ENCODE data around the gene PPP1R2B.

PPP1R2B gene

DNA sequence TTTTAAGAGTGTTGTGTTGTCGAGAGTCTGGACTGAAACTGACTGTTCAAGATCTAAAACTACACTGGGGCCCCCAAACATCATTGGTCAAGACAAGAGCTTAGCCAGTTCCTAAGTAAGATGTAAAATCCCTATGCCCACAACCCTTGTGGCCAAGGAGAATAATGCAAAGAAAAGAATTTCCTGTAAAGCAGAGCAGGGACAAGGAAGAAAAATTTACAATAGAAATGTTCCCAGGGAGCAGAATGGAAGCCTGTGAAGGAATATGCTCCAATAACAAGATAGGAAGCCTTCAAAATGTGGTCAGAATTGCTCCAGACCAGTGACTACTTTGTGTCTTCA lies 20.4 kb downstream of the PPP1R2B start:
- FAIRE-seq (no peak), DNase-seq (ENCODE audit: insufficient read length, low spot score) (no peak)

DNA sequence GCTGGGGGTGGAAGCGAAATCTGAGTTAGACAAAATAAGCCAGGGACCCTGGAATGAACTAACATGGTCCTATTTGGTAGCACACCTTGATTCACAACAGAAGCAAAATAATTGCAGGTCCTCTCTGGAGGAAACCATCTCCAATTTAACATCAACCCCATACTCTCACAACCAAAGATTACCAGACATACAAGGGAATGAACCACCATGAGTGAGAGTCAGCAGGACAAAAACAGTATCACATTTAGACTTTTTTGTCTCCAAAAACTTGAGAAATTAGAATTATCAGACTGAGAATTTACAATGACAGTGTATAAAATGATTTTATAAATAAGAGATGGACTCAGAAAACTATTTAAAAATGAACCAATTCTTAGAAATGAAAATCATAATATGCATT lies 21.1 kb downstream of the PPP1R2B start:
- peak; percentile 23 for FAIRE-seq
- DNase-seq (ENCODE audit: insufficient read length, low spot score): no peak

DNA sequence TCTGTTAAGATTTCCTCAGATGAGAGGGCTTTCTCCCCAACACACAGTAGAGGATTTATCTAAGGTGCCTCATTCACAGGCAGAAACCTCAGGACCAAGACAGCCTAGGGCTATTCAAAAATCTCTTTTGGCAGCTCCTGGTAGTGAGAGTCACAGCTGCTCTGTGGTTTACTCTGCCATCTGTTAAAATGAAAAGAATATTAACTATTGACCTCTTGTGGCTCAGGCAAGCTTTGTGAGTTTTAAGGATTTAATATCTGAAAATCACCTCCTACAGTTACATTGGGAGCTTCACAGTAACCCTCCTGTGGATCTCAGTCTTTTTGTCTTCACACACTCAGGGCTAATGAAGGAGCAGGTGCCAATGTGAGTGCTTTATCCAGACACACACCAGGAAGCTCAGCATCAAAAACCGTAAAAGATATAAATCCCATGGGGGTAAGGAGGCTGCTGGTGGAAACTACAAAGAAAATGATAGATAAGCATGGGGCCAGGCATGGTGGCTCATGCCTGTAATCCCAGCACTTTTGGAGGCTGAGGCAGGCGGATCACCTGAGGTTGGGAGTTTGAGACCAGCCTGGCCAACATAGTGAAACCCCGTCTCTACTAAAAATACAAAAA lies 29.7 kb downstream of the PPP1R2B start:
- peak; percentile 36 for DNase-seq (ENCODE audit: insufficient read length, low spot score)
- peak; percentile 98 for FAIRE-seq

DNA sequence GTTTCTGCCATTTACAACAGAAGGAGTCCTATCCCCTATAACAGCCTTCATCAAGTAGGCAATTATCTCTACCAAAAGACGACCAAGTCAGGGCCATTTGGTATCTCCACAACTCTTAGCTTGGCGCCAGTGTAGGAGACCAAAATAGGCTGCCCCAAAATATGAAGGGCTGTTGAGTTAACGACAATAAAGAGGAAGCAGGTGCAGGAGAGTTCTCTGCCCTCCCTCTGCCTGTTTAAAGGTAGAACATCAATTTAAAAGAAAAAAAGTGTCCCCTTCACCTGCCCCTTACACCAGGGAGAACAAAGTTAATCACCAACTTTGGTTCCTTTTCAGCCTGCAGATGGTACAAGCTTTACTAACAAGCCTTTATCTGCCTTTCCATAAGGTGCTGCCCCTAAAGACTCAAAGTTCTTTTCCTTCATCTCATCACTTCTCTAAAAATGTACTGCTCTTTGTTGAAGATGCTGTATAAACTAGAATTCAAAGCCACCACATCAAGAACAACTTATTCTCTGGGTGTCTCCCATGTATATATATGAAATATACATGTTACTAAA lies 33.3 kb downstream of the PPP1R2B start:
- peak; percentile 62 for FAIRE-seq
- DNase-seq (ENCODE audit: insufficient read length, low spot score): peak; percentile 18

DNA sequence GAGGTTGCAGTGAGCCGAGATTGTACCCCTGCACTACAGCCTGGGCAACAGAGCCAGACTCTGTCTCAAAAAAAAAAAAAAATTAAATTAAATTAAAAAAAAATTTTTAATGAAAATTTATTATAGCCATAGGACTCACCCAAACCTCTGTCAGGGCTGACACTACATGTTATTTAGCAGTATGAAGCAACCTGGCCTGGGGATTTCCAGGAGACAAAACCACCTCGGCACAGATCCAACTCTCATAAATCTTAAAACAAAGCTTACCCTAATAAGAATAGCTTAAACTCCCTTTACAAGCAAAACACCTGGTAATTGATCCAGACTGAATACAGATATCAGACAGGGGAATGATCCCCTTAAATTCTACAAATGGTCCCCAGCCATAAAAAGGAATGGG lies 38.4 kb downstream of the PPP1R2B start:
- FAIRE-seq: no peak

DNA sequence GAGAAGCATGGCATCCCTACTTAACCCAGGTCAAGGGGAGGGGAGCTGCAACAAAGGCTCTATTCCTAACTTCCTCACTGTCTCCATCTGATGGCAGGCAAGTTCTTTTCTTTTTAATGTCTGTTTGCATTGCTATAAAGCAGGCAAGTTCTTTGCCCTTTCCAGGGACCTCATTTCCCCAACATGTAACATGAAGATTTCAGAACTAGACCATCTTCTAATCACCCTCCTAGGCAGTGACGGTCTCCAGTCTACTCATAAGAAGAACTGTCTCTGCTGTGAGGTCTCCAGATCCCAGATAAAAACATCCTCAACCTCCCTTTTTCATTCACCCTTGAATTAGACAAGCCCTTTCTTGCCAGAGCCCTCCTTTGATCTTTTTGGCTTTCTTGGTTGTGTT lies 42.1 kb downstream of the PPP1R2B start:
- no peak for DNase-seq (ENCODE audit: insufficient read length, low spot score)
- no peak for FAIRE-seq

More for the DNA sequence above, 38.4 kb downstream of the PPP1R2B start:
- no peak for DNase-seq (ENCODE audit: insufficient read length, low spot score)

DNA sequence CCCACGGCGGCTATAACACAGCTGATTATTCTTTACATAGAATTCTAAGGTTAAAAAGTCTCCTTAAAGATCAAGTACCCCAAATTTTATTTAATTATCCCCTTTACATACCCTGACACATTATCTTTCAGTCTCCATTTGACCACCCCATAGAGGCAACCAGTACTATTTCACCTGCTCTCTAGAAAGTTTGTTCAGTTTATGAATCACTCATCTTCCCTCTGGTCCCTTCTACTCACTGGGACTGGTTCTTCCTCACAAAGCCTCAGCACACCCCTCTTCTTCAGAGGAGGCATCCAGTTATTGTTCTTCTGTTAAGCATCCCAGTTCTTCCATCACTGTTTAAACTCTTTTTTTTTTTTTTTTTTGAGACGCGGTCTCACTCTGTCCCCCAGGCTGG lies 42.8 kb downstream of the PPP1R2B start:
- DNase-seq (ENCODE audit: insufficient read length, low spot score) (no peak), FAIRE-seq (no peak)

DNA sequence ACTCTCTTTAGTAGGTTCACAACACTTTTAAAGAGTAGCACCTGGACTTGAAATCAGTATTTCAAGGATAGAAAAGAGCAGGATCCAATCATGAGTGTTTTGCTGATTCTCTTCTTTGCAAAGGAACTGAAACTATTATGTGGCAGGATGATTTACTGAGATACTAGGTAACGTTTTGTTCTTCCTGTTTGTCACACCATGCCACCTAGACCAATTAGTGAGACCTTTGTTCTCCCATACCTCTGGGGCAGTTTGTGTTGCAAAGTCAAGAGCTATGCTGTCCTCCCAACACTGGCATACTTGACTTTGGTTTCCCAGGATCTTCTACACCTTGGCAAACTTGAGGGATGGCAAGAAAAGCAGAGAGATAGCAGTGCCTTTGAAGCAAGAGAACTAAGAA lies 43.4 kb downstream of the PPP1R2B start:
- no peak for DNase-seq (ENCODE audit: insufficient read length, low spot score)
- peak; percentile 97 for FAIRE-seq

DNA sequence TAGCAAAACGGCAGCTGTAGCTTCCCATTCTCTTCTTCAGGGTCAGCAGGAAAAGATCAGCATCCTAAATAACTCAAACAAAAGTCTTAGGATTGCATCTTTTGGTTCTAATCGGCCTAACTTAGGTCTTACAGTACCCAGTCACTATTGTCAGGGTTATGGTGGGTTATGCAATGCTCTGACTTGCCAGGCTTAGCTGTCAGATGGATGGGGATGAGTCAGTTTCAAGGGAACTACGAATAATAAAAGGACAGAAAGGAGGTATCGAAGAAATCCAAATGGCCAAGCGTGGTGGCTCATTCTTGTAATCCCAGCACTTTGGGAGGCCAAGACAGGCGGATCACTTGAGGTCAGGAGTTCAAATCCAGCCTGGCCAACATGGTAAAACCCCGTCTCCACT lies 46.5 kb downstream of the PPP1R2B start:
- FAIRE-seq (no peak), DNase-seq (ENCODE audit: insufficient read length, low spot score) (no peak)

Measured in GM19239 (cell line).